H1 (cell line): ENCODE data around the gene CCDC116. TPM values are rescaled to one million over a fixed set of nuclear protein-coding genes. Genes with fewer than 3 reads are reported as not detected.

ENCODE experiments used
- HDAC6 ChIP-seq: IDR thresholded peaks from one replicate; pipeline ENCODE4 v1.7.1; 2012; ENCODE audit warnings: low read depth, mild to moderate bottlenecking, inconsistent platforms, low read length, moderate library complexity
- KDM4A ChIP-seq: IDR thresholded peaks from one replicate; pipeline ENCODE4 v1.7.1; 2012; ENCODE audit warnings: low read depth, mild to moderate bottlenecking, moderate library complexity, low read length, inconsistent platforms; ENCODE audit not compliant: severe bottlenecking
- PHF8 ChIP-seq: fragments of 200-600 bp; sonication (generic); conservative IDR thresholded peaks from 2 replicates; pipeline ENCODE4 v1.7.1; 2012; ENCODE audit warnings: low read depth, mild to moderate bottlenecking, inconsistent platforms, low read length, moderate library complexity
- RAD21 ChIP-seq, 2 experiments: IDR thresholded peaks in 1 of 2; conservative IDR thresholded peaks in 1 of 2; 2 replicates each; pipeline ENCODE4 v1.6.1; 2011; ENCODE audit warnings: low read depth in 2 of 2, low read length in 2 of 2, improper control_type of control experiment in 1 of 2, inconsistent platforms in 1 of 2, mild to moderate bottlenecking in 1 of 2, moderate library complexity in 1 of 2
- RXRA ChIP-seq: IDR thresholded peaks from 2 replicates; pipeline ENCODE4 v1.6.1; 2011; ENCODE audit warnings: low read depth, mild to moderate bottlenecking, low read length, moderate library complexity; ENCODE audit not compliant: insufficient read depth
- SAP30 ChIP-seq: fragments of 300-600 bp; sonication (generic); IDR thresholded peaks from 2 replicates; pipeline ENCODE4 v1.7.1; 2012; ENCODE audit warnings: low read length, moderate library complexity, mild to moderate bottlenecking, inconsistent platforms; ENCODE audit not compliant: insufficient read depth, insufficient replicate concordance
- TAF7 ChIP-seq: optimal IDR thresholded peaks from 2 replicates; pipeline ENCODE3; 2011; ENCODE audit warnings: low read depth, mild to moderate bottlenecking, inconsistent platforms, low read length, moderate library complexity, borderline replicate concordance
- ZNF274 ChIP-seq: IDR thresholded peaks from 2 replicates; pipeline ENCODE4 v1.7.0; 2012; ENCODE audit warnings: low read length, borderline replicate concordance; ENCODE audit errors: extremely low read depth
- polyA plus RNA-seq, 7 experiments: library from polyadenylated mRNA; depleted of rRNA in 3 of 7; stranded (reverse) in 5 of 7; unstranded in 2 of 7; fragments of >200 nt in 5 of 7; fragments of 200-250 nt in 2 of 7; gene quantifications; 1 replicate in 5 of 7; 2 replicates in 1 of 7; 4 replicates in 1 of 7; pipeline versions ENCODE4 v1.2.1 to v1.2.3, GENCODE V29; 2011 to 2013; ENCODE audit warnings: missing spikeins in 2 of 7, mixed read lengths in 2 of 7
- total RNA-seq: library from RNA; stranded (reverse); fragmentation: NEBNext Ultra II Directional; extraction: Animal tissue kit (Norgen Biotek cat#: 25700); gene quantifications from 2 replicates; pipeline ENCODE4 v1.2.1, GENCODE V29; 2021
- TF ChIP-seq, protein P1 (sequence below): IDR thresholded peaks from 2 replicates; pipeline ENCODE4 v1.6.1; 2012; ENCODE audit warnings: low read length, inconsistent platforms

CCDC116 gene
- total and polyA plus RNA-seq, 2 of the 8 experiments (the other 6 are each of a cell fraction or from before 2014, with no cell fraction given) = 0.08 TPM; not detected in 1

DNA sequence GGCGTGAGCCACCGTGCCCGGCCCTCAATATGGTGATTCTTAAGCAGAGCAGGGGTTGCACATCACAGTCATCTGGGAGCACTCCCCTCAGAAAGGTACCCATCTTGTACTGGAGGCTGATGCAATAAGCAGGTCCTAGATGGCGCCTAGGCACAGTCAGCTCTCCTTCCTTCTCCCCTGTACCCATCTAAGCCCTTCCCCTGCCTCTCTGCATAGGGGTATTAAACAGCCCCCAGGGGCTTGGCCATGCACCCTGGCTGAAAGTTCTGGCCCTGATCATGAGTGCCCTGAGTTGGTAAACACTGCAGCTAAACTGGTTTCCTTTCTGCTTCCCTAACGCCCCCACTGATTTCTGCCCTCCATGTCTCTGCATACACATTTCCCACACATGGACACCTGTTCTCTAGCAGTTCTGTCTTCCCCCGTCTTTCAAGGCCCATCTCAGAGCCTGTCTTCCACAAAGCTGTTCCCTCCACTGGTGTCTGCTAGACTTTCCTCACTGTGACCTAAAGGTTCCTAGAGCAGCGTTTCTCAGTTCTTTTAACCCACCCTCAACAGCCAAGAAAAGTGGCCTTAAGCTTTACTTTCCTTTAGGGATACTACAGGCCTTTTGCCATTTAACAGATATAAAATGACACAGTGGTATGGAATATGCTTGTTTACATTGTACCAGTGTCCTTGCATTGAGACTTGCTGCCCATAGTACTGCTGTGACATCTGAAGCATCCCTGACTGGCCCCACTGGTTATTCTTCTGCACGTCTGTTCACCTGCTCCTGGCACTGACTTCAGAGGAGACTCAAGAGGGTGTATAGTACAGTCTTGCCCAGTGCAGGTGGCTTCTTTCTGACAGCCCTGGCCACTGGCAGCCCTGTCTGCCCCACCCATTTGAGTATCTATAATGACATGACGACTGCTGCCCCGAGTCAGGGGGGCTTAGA, 49.5 kb upstream of the CCDC116 start (continued):
- TF ChIP-seq RAD21 (IDR thresholded peaks at IDR 0.05 in 1 of 2, conservative IDR thresholded peaks at IDR 0.05 in 1 of 2; ENCODE audit: low read depth in 2 of 2, low read length in 2 of 2) = no peak
- TF ChIP-seq SAP30 = no peak
- TF ChIP-seq HDAC6 = no peak
- no peak for TF ChIP-seq ZNF274
- no peak for TF ChIP-seq TAF7
- no peak for TF ChIP-seq RXRA
- no peak for TF ChIP-seq PHF8
- TF ChIP-seq, protein P1, sequence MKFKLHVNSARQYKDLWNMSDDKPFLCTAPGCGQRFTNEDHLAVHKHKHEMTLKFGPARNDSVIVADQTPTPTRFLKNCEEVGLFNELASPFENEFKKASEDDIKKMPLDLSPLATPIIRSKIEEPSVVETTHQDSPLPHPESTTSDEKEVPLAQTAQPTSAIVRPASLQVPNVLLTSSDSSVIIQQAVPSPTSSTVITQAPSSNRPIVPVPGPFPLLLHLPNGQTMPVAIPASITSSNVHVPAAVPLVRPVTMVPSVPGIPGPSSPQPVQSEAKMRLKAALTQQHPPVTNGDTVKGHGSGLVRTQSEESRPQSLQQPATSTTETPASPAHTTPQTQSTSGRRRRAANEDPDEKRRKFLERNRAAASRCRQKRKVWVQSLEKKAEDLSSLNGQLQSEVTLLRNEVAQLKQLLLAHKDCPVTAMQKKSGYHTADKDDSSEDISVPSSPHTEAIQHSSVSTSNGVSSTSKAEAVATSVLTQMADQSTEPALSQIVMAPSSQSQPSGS = no peak
- TF ChIP-seq KDM4A = no peak
